Endometrium (tissue), 2 donors: ENCODE results near the gene NQO2.
"Not testable (repeated sequence)": the region's sequence is repeated elsewhere in the genome, so short reads cannot be mapped to it uniquely, and the experiment has no call there.

Experiments
- FAIRE-seq: peaks from 2 replicates; lab custom pipeline; 2012; peaks lifted over from hg19 to GRCh38; lab: Jason Lieb, UNC
- donor health status: control.
- donor health status: control.

The NQO2 gene

GRCh38 chr6:2970034-2970685 lies 29.5 kb upstream of the NQO2 start:
- peak; percentile 8 for FAIRE-seq

- no peak for FAIRE-seq
These were observed 28.8 kb upstream of the NQO2 start for GRCh38 chr6:2970753-2971419.

- FAIRE-seq, result no peak
These were observed 28.1 kb upstream of the NQO2 start, which contains the start of gene SERPINB6 for GRCh38 chr6:2971420-2972218. Gene SERPINB6, minus strand, starts transcription at chr6:2971567. Its CDS starts 12,235 bp downstream, at chr6:2959332.

- not testable (repeated sequence) for FAIRE-seq
These were observed 27.5 kb upstream of the NQO2 start for GRCh38 chr6:2972219-2972487.

GRCh38 chr6:2972685-2973084 lies 27.0 kb upstream of the NQO2 start:
- not testable (repeated sequence) for FAIRE-seq

- FAIRE-seq, result not testable (repeated sequence)
These were observed 26.5 kb upstream of the NQO2 start for GRCh38 chr6:2973180-2973579.

GRCh38 chr6:2973676-2974075 lies 26.0 kb upstream of the NQO2 start:
- FAIRE-seq, result no peak

- no peak for FAIRE-seq
These were observed 23.6 kb upstream of the NQO2 start for GRCh38 chr6:2976060-2976459.

- FAIRE-seq, result no peak
These were observed 23.1 kb upstream of the NQO2 start for GRCh38 chr6:2976571-2977085.

- FAIRE-seq, result no peak
These were observed 22.4 kb upstream of the NQO2 start for GRCh38 chr6:2977290-2977689.

GRCh38 chr6:2977799-2978590 lies 21.7 kb upstream of the NQO2 start:
- FAIRE-seq, result peak; percentile 97

GRCh38 chr6:2978923-2979322 lies 20.8 kb upstream of the NQO2 start:
- FAIRE-seq, result no peak

- no peak for FAIRE-seq
These were observed 19.8 kb upstream of the NQO2 start for GRCh38 chr6:2979819-2980464.

GRCh38 chr6:2980465-2980855 lies 19.2 kb upstream of the NQO2 start:
- no peak for FAIRE-seq

- FAIRE-seq, result no peak
These were observed 17.1 kb upstream of the NQO2 start for GRCh38 chr6:2982426-2983117.

GRCh38 chr6:2984738-2985406 lies 14.8 kb upstream of the NQO2 start:
- FAIRE-seq, result no peak

GRCh38 chr6:2986722-2987221 lies 12.9 kb upstream of the NQO2 start:
- FAIRE-seq, result no peak

GRCh38 chr6:2988094-2988425 lies 11.6 kb upstream of the NQO2 start:
- FAIRE-seq, result no peak

GRCh38 chr6:2988426-2989331 lies 11.0 kb upstream of the NQO2 start:
- no peak for FAIRE-seq
